GM12872 (cell line): ENCODE results near the gene ZNF446.
A peak's percentile ranks its signal among the peaks of the same experiment; 100 is the strongest.

ENCODE experiments used
- TF ChIP-seq, protein P1 (sequence below): IDR thresholded peaks from 3 replicates; pipeline ENCODE4 v1.5.1; 2011; ENCODE audit warnings: low read depth, mild to moderate bottlenecking, low read length, moderate library complexity; ENCODE audit not compliant: insufficient read depth

The ZNF446 gene

GRCh38 chr19:58500242-58500641 lies 24.1 kb downstream of the ZNF446 start:
- TF ChIP-seq, protein P1, sequence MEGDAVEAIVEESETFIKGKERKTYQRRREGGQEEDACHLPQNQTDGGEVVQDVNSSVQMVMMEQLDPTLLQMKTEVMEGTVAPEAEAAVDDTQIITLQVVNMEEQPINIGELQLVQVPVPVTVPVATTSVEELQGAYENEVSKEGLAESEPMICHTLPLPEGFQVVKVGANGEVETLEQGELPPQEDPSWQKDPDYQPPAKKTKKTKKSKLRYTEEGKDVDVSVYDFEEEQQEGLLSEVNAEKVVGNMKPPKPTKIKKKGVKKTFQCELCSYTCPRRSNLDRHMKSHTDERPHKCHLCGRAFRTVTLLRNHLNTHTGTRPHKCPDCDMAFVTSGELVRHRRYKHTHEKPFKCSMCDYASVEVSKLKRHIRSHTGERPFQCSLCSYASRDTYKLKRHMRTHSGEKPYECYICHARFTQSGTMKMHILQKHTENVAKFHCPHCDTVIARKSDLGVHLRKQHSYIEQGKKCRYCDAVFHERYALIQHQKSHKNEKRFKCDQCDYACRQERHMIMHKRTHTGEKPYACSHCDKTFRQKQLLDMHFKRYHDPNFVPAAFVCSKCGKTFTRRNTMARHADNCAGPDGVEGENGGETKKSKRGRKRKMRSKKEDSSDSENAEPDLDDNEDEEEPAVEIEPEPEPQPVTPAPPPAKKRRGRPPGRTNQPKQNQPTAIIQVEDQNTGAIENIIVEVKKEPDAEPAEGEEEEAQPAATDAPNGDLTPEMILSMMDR: no peak

GRCh38 chr19:58509731-58510083 lies 33.6 kb downstream of the ZNF446 start:
- TF ChIP-seq, protein P1: no peak

DNA sequence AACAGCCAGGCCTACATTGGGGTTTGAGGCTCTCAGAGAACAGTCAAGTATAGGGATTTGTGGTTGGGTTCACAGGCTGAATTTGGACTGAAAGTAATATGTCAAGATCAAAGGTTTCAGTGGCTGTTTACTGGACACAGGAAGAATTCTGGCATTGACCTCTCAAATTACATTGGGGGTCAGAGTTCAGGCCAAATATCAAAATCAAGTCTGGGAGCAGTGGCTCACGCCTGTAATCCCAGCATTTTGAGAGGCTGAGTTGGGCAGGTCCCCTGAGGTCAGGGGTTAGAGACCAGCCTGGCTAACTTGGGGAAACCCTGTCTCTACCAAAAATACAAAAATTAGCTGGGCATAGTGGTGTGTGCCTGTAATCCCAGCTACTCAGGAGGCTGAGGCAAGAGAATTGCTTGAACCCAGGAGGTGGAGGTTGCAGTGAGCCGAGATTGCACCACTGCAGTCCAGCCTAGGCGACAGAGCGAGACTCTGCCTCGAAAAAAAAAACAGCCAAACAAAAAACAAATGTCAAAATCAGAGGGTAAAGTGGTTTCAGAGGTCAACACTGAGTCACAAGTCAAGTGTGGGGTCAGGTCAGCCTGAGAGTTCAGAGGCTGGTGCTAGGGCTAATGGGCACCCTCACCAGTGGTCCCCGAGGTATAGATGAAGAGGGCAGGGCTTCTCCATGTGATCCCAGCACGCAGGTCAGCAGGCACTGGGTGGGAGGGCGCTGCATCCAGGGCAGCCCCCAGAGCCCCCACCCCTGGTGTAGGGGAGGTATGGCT lies 34.1 kb downstream of the ZNF446 start:
- TF ChIP-seq, protein P1: no peak

GRCh38 chr19:58511353-58512208 lies 35.4 kb downstream of the ZNF446 start, which contains the start of gene SLC27A5:
SLC27A5 (minus strand) TSS chr19:58511992; CDS start chr19:58511955, 37 bp downstream.
- TF ChIP-seq, protein P1: no peak

DNA sequence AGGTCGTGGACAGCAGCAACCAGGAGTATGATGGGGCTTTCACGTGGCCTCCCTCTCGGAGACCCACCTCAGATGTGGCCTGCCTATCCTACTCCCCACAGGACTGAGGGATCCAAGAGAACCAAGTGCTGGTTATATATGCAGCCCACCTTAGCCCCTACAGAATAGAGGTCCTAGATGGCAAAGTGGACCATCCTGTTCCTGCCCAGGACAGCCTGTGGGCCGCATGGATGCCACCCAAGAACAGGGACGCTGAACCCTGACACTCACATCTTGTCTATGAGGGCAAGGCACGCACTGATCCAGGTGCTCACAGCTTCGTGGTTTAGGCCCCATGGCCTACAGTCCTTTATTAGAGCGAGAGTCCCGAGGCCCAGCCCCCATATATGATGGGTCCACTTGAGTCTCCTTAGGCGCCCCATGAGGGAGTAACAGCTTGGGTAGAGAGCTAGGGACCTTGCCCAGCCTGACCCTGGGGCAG lies 37.1 kb downstream of the ZNF446 start:
- TF ChIP-seq, protein P1: no peak

GRCh38 chr19:58513694-58514563 lies 37.8 kb downstream of the ZNF446 start:
- TF ChIP-seq, protein P1: peak; percentile 80
